WTC11 (cell line): ENCODE data around the gene MBD6.

ENCODE experiments used
- AFF4 ChIP-seq: sonication (generic); formaldehyde crosslinking; IDR thresholded peaks from 2 replicates; pipeline ENCODE4 v1.8.1; 2023; ENCODE audit warnings: mild to moderate bottlenecking, missing genetic modification reagents, borderline replicate concordance
- ATF1 ChIP-seq: sonication (generic); formaldehyde crosslinking; IDR thresholded peaks from 2 replicates; pipeline ENCODE4 v1.8.1; 2023; ENCODE audit warnings: mild to moderate bottlenecking, moderate library complexity, missing genetic modification reagents
- ATF3 ChIP-seq: sonication (generic); formaldehyde crosslinking; conservative IDR thresholded peaks from 2 replicates; pipeline ENCODE4 v1.8.1; 2022; ENCODE audit warnings: mild to moderate bottlenecking, missing genetic modification reagents
- CTCF ChIP-seq: fragments of 200-600 bp; IDR thresholded peaks from 2 replicates; pipeline ENCODE4 v1.8.0; 2022; ENCODE audit warnings: antibody characterized with exemption
- FOXJ3 ChIP-seq: sonication (generic); formaldehyde crosslinking; IDR thresholded peaks from 2 replicates; pipeline ENCODE4 v1.9.0; 2021; ENCODE audit warnings: missing genetic modification reagents, mild to moderate bottlenecking, borderline replicate concordance
- FOXP4 ChIP-seq: sonication (generic); formaldehyde crosslinking; IDR thresholded peaks from 2 replicates; pipeline ENCODE4 v1.8.0; 2022; ENCODE audit warnings: mild to moderate bottlenecking, missing genetic modification reagents
- JAZF1 ChIP-seq: fragments of 250-450 bp; sonication (Bioruptor Pico); IDR thresholded peaks from 2 replicates; pipeline ENCODE4 v1.9.0; 2021; ENCODE audit warnings: moderate library complexity, mild to moderate bottlenecking, inconsistent platforms
- NR1H2 ChIP-seq: sonication (generic); formaldehyde crosslinking; IDR thresholded peaks from 2 replicates; pipeline ENCODE4 v1.9.0; 2021; ENCODE audit warnings: mild to moderate bottlenecking, moderate library complexity, missing genetic modification reagents
- SMAD4 ChIP-seq: sonication (generic); formaldehyde crosslinking; IDR thresholded peaks from 2 replicates; pipeline ENCODE4 v1.8.0; 2022; ENCODE audit warnings: mild to moderate bottlenecking, missing genetic modification reagents
- TEAD4 ChIP-seq: sonication (generic); formaldehyde crosslinking; IDR thresholded peaks from 2 replicates; pipeline ENCODE4 v1.8.0; 2022; ENCODE audit warnings: mild to moderate bottlenecking, missing genetic modification reagents
- TF ChIP-seq, protein P1 (sequence below): fragments of 250-450 bp; sonication (Bioruptor Pico); IDR thresholded peaks from 2 replicates; pipeline ENCODE4 v1.9.0; 2021; ENCODE audit warnings: mild to moderate bottlenecking
- TF ChIP-seq, protein P2 (sequence below): sonication (generic); formaldehyde crosslinking; IDR thresholded peaks from 2 replicates; pipeline ENCODE4 v1.8.1; 2022; ENCODE audit warnings: low read depth, missing genetic modification reagents, borderline replicate concordance
- TF ChIP-seq, protein P3 (sequence below): sonication (generic); formaldehyde crosslinking; IDR thresholded peaks from 2 replicates; pipeline ENCODE4 v1.8.1; 2023; ENCODE audit warnings: mild to moderate bottlenecking, moderate library complexity, missing genetic modification reagents
- TF ChIP-seq, protein P4 (sequence below): sonication (generic); formaldehyde crosslinking; IDR thresholded peaks from 2 replicates; pipeline ENCODE4 v1.8.1; 2023; ENCODE audit warnings: mild to moderate bottlenecking, missing genetic modification reagents, moderate library complexity

DNA sequence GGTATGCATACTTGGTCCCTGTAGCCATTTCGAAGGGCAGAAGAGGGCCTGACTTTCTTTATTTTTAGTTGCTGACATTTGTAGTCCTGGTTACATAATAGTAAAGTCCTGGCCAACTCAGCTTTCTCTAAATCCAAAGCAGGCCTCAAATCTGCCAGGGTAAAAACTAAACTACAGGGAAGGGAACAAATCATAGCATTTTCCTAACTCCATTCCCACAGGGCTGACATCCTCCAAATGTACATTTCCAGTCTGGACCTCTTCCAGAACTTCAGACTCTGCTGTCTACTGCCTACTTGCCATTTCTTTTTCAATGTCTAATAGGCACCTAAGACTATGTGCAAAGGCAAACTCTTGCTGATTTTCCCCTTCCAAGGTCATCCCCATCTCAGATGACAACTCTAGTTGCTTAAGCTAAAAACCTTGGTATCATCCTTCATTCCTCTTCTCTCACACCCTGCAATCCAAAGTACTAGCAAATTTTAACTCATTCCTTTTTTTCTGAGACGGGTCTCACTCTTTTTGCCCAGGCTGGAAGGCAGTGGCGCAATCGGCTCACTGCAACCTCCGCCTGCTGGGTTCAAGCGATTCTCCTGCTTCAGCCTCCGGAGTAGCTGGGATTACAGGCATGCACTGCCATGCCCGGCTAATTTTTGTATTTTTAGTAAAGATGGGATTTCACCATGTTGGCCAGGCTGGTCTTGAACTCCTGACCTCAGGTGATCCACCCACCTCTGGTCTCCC lies 4.3 kb upstream of the MBD6 start:
- TF ChIP-seq ATF1 (CRISPR knock-in tag) = no peak
- TF ChIP-seq TEAD4 (CRISPR knock-in tag) = no peak
- TF ChIP-seq CTCF = no peak
- no peak for TF ChIP-seq FOXP4
- no peak for TF ChIP-seq FOXJ3 (CRISPR knock-in tag)
- TF ChIP-seq, protein P1, sequence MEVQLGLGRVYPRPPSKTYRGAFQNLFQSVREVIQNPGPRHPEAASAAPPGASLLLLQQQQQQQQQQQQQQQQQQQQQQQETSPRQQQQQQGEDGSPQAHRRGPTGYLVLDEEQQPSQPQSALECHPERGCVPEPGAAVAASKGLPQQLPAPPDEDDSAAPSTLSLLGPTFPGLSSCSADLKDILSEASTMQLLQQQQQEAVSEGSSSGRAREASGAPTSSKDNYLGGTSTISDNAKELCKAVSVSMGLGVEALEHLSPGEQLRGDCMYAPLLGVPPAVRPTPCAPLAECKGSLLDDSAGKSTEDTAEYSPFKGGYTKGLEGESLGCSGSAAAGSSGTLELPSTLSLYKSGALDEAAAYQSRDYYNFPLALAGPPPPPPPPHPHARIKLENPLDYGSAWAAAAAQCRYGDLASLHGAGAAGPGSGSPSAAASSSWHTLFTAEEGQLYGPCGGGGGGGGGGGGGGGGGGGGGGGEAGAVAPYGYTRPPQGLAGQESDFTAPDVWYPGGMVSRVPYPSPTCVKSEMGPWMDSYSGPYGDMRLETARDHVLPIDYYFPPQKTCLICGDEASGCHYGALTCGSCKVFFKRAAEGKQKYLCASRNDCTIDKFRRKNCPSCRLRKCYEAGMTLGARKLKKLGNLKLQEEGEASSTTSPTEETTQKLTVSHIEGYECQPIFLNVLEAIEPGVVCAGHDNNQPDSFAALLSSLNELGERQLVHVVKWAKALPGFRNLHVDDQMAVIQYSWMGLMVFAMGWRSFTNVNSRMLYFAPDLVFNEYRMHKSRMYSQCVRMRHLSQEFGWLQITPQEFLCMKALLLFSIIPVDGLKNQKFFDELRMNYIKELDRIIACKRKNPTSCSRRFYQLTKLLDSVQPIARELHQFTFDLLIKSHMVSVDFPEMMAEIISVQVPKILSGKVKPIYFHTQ (CRISPR knock-in tag) = no peak
- TF ChIP-seq, protein P2, sequence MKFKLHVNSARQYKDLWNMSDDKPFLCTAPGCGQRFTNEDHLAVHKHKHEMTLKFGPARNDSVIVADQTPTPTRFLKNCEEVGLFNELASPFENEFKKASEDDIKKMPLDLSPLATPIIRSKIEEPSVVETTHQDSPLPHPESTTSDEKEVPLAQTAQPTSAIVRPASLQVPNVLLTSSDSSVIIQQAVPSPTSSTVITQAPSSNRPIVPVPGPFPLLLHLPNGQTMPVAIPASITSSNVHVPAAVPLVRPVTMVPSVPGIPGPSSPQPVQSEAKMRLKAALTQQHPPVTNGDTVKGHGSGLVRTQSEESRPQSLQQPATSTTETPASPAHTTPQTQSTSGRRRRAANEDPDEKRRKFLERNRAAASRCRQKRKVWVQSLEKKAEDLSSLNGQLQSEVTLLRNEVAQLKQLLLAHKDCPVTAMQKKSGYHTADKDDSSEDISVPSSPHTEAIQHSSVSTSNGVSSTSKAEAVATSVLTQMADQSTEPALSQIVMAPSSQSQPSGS = no peak
- TF ChIP-seq ATF3 (CRISPR knock-in tag) = no peak
- no peak for TF ChIP-seq JAZF1 (CRISPR knock-in tag)
- no peak for TF ChIP-seq SMAD4 (CRISPR knock-in tag)
- no peak for TF ChIP-seq AFF4 (CRISPR knock-in tag)
- TF ChIP-seq, protein P3, sequence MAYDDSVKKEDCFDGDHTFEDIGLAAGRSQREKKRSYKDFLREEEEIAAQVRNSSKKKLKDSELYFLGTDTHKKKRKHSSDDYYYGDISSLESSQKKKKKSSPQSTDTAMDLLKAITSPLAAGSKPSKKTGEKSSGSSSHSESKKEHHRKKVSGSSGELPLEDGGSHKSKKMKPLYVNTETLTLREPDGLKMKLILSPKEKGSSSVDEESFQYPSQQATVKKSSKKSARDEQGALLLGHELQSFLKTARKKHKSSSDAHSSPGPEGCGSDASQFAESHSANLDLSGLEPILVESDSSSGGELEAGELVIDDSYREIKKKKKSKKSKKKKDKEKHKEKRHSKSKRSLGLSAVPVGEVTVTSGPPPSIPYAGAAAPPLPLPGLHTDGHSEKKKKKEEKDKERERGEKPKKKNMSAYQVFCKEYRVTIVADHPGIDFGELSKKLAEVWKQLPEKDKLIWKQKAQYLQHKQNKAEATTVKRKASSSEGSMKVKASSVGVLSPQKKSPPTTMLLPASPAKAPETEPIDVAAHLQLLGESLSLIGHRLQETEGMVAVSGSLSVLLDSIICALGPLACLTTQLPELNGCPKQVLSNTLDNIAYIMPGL (CRISPR knock-in tag) = no peak
- TF ChIP-seq, protein P4, sequence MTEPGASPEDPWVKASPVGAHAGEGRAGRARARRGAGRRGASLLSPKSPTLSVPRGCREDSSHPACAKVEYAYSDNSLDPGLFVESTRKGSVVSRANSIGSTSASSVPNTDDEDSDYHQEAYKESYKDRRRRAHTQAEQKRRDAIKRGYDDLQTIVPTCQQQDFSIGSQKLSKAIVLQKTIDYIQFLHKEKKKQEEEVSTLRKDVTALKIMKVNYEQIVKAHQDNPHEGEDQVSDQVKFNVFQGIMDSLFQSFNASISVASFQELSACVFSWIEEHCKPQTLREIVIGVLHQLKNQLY (CRISPR knock-in tag) = no peak
- no peak for TF ChIP-seq NR1H2
